Fibroblast of lung (primary cell): ENCODE data around the gene CLCA1. TPM values are rescaled to one million over a fixed set of nuclear protein-coding genes. Genes with fewer than 3 reads are reported as not detected.

ENCODE experiments used
- DNase-seq, 2 donors: peaks; one replicate each; pipeline versions ENCODE4 v3.0.0 to v3.0.0-alpha.2; 2010; ENCODE audit warnings: low read depth in 2 of 2
- H2AFZ ChIP-seq: 2 replicates; pipeline ENCODE4 v1.5.1; 2012; ENCODE audit warnings: low read length, control low read depth, inconsistent platforms
- H3K27ac ChIP-seq: 2 replicates; pipeline ENCODE4 v1.5.1; 2011; ENCODE audit warnings: low read length, control low read depth; ENCODE audit not compliant: insufficient read depth
- H3K27me3 ChIP-seq: 2 replicates; pipeline ENCODE4 v1.5.1; 2011; ENCODE audit warnings: mild to moderate bottlenecking, low read length; ENCODE audit not compliant: control insufficient read depth, insufficient read depth
- H3K36me3 ChIP-seq: 2 replicates; pipeline ENCODE4 v1.5.1; 2011; ENCODE audit warnings: low read length; ENCODE audit not compliant: control insufficient read depth, insufficient read depth
- H3K4me1 ChIP-seq: 2 replicates; pipeline ENCODE4 v1.5.1; 2011; ENCODE audit warnings: low read length; ENCODE audit not compliant: control insufficient read depth, insufficient read depth; ENCODE audit errors: extremely low read depth
- H3K4me2 ChIP-seq: 2 replicates; pipeline ENCODE4 v1.5.1; 2011; ENCODE audit warnings: low read length, control low read depth; ENCODE audit not compliant: insufficient read depth; ENCODE audit errors: extremely low read depth
- H3K4me3 ChIP-seq, 4 experiments: fragments of 200-600 bp in 1 of 4; sonication (generic) in 1 of 4; replicated peaks in 1 of 4; 2 replicates each; pipeline ENCODE4 v1.5.1; 2011 to 2016; ENCODE audit warnings: low read length in 4 of 4, low read depth in 3 of 4, mild to moderate bottlenecking in 3 of 4, control low read depth in 2 of 4, inconsistent platforms in 1 of 4, mixed read lengths in 1 of 4; ENCODE audit not compliant: insufficient read depth in 1 of 4; ENCODE audit errors: control extremely low read depth in 1 of 4
- H3K79me2 ChIP-seq: 2 replicates; pipeline ENCODE4 v1.5.1; 2012; ENCODE audit warnings: mild to moderate bottlenecking, low read length, inconsistent platforms; ENCODE audit not compliant: control insufficient read depth, insufficient read depth
- H3K9ac ChIP-seq: 2 replicates; pipeline ENCODE4 v1.5.1; 2011; ENCODE audit warnings: mild to moderate bottlenecking, low read length, control low read depth; ENCODE audit not compliant: insufficient read depth
- H3K9me3 ChIP-seq: 2 replicates; pipeline ENCODE4 v1.5.1; 2012; ENCODE audit warnings: low read depth, low read length; ENCODE audit not compliant: control insufficient read depth, insufficient read depth
- H4K20me1 ChIP-seq: 2 replicates; pipeline ENCODE4 v1.5.1; 2011; ENCODE audit warnings: low read length; ENCODE audit not compliant: control insufficient read depth, insufficient read depth; ENCODE audit errors: extremely low read depth
- CTCF ChIP-seq, 2 donors: IDR thresholded peaks in 1 of 2; conservative IDR thresholded peaks in 1 of 2; 1 replicate in 1 of 2; 2 replicates in 1 of 2; pipeline ENCODE4 v1.5.1; 2011 to 2012; ENCODE audit warnings: low read length in 2 of 2, control low read depth in 1 of 2, inconsistent platforms in 1 of 2, low read depth in 1 of 2, mild to moderate bottlenecking in 1 of 2
- EZH2 ChIP-seq: IDR thresholded peaks from 2 replicates; pipeline ENCODE4 v1.5.1; 2012; ENCODE audit warnings: low read length, control low read depth, mild to moderate bottlenecking; ENCODE audit errors: missing control alignments
- polyA plus RNA-seq, 2 donors: library from polyadenylated mRNA; depleted of rRNA in 1 of 2; stranded (reverse) in 1 of 2; unstranded in 1 of 2; fragments of >200 nt; gene quantifications; 2 replicates each; pipeline ENCODE4 v1.2.1, GENCODE V29; 2011 to 2012; ENCODE audit warnings: missing spikeins in 1 of 2
- total RNA-seq: library from RNA; depleted of rRNA; stranded (reverse); fragments of >200 nt; gene quantifications from 2 replicates; pipeline ENCODE4 v1.2.1, GENCODE V29; 2014

The CLCA1 gene
- total and polyA plus RNA-seq, 2 donors (not counting 1 experiment from before 2014, with no cell fraction given) = 0.01 TPM; not detected in 1

- Histone ChIP-seq H3K4me1 (no peaks in the 10 kb centered on the region), H3K9me3 (no peaks in the 10 kb centered on the region), H2AFZ (no peak overlapping the region), H3K79me2 (no peaks in the 10 kb centered on the region), H3K4me2 (no peak overlapping the region), H3K36me3 (no peaks in the 10 kb centered on the region), H3K27me3 (no peaks in the 10 kb centered on the region), H3K9ac (no peak overlapping the region), H3K27ac (no peak overlapping the region), H3K4me3 (no peak overlapping the region), H4K20me1 (no peaks in the 10 kb centered on the region)
- DNase-seq = no peak
- TF ChIP-seq CTCF (conservative IDR thresholded peaks at IDR 0.05 in 1 of 2, IDR thresholded peaks at IDR 0.05 in 1 of 2; ENCODE audit: low read depth in 1 of 2, low read length in 2 of 2) (no peak), EZH2 (no peak)
Observed at GRCh38 chr1:86461482-86461881, 7.2 kb upstream of the CLCA1 start.

GRCh38 chr1:86464819-86465218, 3.9 kb upstream of the CLCA1 start:
- Histone ChIP-seq H3K4me1 (no peaks in the 10 kb centered on the region), H3K4me3 (no peak overlapping the region), H3K4me2 (no peak overlapping the region), H3K79me2 (no peaks in the 10 kb centered on the region), H3K9me3 (no peaks in the 10 kb centered on the region), H3K36me3 (no peaks in the 10 kb centered on the region), H3K9ac (no peak overlapping the region), H3K27me3 (no peaks in the 10 kb centered on the region), H2AFZ (no peak overlapping the region), H4K20me1 (no peaks in the 10 kb centered on the region), H3K27ac (no peak overlapping the region)
- TF ChIP-seq CTCF (conservative IDR thresholded peaks at IDR 0.05 in 1 of 2, IDR thresholded peaks at IDR 0.05 in 1 of 2; ENCODE audit: low read depth in 1 of 2, low read length in 2 of 2) (no peak), EZH2 (no peak)
- DNase-seq = no peak

- Histone ChIP-seq H2AFZ (no peak overlapping the region), H3K4me3 (no peak overlapping the region), H3K9me3 (no peaks in the 10 kb centered on the region), H3K27ac (no peak overlapping the region), H3K79me2 (no peaks in the 10 kb centered on the region), H4K20me1 (no peaks in the 10 kb centered on the region), H3K4me2 (no peak overlapping the region), H3K36me3 (no peaks in the 10 kb centered on the region), H3K4me1 (no peaks in the 10 kb centered on the region), H3K27me3 (no peaks in the 10 kb centered on the region), H3K9ac (no peak overlapping the region)
- no peak for TF ChIP-seq EZH2
- TF ChIP-seq CTCF (conservative IDR thresholded peaks at IDR 0.05 in 1 of 2, IDR thresholded peaks at IDR 0.05 in 1 of 2; ENCODE audit: low read depth in 1 of 2, low read length in 2 of 2) = no peak
- DNase-seq = no peak
Observed at GRCh38 chr1:86466109-86466844, 2.5 kb upstream of the CLCA1 start.
